HG02623 (cell line): ENCODE measurements around the gene POC1A.

Experiments
- ATAC-seq: cut with Tn5 transposase; IDR thresholded peaks from one replicate; pipeline ENCODE4 v1.9.1; 2021; ENCODE audit warnings: moderate library complexity; ENCODE audit not compliant: unreplicated experiment

Gene POC1A

DNA sequence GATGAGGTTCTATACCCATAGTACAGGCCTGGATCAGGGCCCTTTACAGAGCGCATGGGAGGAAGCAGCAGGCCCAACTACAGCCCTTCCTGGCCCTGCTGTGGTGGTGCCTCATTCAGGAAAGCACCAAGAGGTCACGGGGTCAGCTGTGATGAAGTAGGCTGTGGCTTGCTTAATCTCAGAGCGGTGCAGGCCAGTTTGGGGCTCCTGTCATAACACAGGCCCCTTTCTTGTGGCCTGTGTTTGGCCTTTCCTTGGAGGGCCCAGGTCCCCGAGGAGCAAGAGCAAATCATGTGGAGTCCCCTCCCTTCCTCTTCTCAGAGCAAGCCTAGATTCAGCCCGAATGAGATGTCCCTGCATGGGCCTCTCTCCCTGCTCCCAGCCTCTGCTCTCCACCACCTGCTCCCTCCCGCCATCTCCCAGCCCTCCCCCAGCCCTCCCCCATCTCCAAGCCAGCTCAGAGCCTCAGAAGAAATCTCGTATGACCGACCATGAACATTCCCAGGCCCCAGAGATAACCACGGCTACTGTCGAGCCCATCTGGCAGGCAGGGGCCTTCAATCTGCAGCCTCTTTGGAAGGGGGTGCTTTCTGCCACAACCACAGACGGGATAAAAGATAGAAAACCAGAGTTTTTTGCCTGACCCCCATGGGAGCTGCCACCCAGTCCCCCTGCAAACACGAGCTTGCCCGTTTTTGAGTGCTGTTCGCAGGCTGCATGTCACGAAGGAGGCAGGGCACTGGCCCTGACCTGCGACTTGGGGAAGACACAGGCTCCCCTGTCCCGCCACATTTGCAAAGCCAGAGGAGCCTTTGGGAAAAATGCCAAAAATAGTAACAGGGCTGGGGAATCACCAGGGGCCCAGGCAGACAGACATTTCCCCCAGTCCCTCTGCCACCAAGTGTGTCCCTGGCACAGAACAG lies 65.5 kb downstream of the POC1A start:
- no peak for ATAC-seq

DNA sequence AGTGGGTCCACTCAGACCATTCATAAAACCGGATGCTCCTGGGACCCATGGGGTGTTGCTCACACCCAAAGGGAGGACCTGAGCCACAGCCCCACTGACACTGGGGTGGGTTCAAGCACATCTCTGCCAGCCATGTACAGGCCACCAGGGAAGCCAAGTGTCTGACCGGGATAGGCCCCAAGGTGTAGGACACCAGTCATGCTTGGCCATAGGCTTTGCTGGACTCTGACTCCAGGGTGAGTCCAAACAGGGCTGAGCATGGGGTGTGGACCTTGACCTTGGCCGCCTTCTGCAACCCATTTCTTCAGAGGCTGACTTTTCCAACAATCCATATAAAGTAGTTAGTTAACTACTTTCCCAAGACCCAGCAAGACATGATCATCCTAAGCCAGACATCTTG lies 66.5 kb downstream of the POC1A start:
- ATAC-seq: no peak

DNA sequence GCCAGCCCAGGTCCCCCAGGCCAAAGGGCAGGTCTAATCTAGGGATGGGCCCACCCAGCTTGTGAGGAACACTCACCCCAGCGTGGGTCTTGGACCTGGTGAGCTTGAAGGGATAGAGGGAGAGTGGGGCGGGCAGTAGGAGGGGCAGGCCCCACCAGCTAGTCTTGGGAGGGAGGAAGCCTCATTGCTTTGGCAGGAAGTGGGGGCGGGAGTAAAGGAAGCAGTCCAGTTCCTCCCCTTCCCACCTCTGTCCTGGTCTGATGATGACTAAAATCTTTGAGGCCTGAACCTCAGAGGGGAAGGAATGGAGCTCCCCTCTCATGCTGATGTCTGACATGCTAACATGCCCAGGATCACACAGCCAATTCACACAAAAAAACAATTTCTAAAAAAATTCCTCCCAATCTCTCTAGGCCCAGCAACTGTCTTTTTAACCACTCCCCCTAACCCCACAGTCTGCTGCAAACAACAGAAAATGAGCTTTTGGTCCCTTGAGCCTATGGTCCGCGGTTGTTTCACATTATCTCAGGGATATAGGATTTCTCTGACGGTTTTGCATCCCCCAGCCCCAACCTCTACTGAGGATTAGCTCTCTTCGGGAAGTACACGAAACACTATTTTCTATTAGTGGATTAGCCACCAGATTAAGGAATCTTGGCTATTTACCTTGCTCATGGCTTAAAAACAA lies 67.1 kb downstream of the POC1A start:
- ATAC-seq: no peak

DNA sequence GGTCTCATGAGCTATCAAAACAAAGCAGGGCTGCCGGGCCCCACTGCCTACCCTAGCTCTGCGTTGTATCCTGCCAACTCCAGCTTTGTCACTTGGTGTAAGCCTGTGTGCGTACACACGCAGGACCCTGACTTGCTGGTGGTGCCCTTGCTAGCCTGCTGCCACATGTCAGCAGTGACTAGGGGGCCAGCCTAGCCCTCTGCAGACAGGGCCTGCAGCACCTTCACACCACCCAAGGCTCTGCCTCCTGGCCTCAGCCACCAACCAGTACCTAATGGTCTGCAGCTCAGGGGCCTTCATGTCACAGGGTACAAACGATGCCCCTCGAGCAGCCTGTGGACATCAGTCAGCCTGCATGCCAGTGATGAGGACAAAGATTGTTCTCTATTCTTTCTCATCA lies 67.8 kb downstream of the POC1A start:
- no peak for ATAC-seq

DNA sequence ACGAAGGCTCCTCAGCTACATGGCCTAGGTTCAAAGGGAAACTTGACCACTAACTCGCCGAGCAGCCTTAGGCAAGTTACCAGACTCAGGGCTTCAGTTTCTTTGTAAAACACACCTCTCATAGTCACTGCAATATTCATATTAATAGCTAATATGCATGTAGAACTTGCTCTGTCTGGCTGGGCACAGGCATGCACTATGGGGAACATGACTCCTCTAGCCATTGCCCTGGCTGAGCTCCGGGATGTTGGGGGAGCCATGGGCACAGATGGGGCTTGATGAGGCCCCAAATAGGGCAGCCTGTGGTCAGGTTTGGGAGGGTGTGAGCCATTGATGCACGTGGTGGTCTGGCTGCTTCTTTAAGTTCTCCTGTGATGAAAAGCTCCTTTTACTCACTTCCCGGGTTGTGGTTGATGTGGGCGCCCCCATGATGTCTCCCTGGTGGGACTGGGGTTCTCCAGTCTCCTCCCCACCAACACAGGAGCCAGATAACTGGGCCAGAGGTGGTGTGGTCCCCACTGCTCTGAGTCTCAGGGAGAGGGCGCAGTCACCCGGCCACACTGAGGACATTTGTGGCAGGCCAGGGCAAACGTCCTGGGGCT lies 68.4 kb downstream of the POC1A start:
- no peak for ATAC-seq

DNA sequence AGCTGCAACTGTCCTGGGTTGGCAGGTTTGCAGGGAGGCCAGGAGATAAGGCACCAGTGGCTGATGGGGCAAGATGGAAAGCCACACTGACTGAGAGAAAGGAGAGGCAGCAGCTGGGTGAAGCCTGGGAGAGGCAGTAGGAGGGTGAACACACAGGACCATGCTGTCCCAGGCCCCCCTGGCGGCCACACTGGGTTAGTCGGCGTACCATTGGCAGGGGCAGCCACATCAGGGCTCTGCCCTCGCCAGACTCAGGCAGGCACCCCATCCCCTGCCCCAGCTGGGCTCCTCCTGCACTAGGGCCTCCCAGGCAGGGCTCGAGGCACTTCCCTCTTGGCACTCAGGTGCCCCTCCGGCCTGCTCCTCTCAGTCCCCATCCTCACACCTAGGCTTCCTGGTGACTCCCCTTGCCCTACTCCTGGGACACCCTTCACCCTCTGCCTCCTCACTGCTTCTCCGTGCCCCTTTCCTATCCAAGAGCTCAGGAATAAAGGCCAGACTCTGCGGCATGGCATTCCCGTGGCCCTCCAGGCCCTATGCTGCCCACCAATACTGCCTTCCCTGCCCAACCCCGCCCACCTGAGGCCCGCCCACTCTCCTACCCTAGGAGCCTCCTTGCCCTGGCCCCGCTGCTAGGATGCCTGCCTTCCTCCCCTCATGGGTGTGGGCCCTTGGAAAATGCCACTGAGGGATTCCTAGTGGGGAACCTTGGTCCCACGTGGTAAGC lies 69.1 kb downstream of the POC1A start:
- ATAC-seq: no peak

DNA sequence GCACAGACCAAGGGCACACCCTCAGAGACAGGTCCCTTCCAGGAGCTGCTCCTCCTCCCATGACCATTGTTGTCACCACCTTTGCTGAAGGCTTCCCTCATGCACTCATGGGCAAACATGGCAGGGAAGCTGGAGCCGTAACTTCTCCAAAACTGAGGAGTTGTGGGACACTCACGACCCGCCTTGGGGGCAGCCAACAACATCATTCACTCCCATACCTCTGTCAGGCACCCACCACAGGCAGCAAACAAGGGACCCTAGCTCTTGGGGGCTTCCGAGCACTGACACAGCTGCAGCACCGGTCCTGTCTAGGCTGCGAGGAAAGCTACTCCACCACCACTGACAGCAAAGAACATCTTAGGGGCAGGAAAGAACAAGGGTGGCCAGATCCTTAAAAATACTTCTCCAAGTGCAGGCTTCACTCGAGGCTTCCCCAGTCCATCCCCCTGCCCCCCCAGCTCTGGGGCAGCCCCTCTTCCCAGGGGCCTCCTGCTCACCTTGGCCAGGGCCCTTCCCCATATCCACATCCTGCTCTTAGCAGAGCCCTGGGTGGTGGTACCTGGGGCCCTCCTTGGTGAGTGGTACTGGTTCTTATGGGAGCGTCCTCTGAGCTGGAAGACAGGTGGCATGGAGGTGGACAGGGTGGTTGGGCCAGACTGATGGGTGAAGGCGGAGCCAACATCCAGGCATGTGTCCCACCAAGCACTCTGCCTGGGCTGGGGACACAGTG lies 69.8 kb downstream of the POC1A start:
- no peak for ATAC-seq

DNA sequence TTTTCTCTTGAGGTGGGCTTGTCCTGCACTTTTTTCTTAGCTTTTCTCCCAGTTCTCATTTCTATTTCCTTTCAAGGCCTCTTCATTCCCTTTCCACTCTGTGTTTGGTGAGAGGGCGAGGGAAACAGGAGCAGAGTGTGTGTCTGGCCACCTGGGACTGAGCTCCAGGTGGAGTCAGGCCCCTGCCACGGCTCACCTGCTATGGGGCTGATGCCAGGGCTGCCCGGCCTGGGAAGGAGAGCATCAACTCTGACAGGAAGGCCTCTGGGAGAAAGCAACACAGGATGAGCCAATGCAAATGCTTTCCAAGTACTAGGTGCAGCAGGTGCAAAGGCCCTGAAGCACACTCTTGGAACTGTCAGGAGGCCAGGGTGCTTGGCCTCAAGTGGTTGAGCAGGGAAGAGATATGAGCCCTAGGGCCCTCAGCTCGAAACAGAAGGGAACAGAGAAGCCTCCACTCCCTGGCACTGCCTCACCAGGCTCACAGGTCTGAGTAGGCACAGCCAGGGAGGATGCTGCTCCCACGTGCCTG lies 70.6 kb downstream of the POC1A start:
- no peak for ATAC-seq

DNA sequence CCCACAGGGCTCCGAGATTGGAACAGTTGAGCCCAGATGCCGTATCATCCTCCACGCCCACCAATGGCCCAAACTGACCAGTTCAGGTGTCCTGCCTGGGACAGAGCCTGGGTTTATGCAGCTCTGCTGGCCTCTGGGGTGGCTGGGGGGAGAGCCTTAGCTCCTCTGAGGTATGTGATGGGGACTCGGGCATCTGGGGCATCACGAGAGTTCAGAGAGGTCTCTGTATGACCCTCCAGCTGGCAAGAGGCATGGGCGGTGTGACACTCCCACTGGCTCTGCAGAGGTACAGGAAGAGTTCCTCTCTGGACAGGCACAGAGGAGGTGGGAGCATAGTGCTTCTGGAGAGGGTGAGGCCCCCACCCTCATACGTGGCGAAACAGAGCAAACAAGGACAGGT lies 71.3 kb downstream of the POC1A start:
- no peak for ATAC-seq

DNA sequence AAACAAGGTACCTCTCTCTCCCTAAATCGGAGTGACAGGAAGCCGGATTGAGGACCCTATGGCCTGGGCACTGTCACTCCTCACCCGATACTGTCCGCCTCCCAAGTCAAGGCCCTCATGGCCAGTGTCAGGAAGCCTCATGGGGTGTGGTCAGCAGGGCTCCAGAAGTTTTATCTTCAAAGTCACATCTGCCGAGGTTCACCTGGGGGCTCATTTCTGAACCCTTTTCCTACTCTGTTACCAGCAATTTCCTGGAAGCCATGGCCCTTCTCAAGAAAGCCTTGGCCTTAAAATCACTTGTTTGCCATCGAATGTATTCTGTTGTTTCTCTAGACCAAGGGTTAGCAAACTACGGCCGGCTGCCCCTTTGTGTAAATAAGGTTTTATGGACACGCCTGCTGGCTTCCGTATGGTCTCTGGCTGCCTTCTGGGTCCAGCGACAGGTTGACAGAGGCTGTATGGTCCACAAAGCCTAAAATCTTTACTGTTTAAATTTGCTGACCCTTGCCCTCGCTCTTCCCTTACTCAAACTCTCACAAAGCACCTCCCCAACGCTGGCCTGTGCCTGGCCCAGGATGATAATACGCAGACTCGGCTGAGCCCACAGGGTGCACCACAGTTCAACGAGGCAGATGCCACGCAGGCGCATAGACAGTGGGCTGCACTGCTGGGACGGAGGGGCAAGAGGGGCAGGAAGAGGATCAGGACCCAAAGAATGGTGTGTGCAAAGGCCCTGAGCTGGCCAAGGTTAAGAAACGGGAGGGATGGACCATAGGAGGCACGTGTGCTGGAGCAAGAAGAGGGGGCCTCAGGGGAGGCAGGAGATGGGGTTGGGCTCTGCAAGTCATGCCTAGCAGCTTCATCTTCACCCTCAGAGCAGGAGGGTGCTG lies 73.1 kb downstream of the POC1A start:
- ATAC-seq: no peak

DNA sequence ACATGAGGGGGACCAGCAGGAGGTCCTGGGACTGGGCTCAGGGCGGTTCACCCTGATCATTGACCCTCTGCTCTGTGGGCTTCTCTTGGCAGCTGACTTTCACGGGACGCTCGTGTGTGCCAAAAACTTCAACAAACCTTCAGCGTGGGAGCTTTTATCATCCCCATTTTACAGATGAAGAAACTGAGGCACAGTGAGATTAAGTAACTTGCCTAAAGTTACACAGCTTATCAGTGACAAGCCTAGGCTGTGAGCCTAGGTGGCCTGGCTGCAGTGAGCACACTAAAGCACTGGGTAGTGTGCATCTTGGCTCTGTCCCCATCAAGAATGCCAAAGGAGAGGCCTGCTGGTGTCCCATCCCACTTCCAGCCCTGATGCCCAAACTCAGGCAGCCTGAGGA lies 74.3 kb downstream of the POC1A start:
- ATAC-seq: no peak

DNA sequence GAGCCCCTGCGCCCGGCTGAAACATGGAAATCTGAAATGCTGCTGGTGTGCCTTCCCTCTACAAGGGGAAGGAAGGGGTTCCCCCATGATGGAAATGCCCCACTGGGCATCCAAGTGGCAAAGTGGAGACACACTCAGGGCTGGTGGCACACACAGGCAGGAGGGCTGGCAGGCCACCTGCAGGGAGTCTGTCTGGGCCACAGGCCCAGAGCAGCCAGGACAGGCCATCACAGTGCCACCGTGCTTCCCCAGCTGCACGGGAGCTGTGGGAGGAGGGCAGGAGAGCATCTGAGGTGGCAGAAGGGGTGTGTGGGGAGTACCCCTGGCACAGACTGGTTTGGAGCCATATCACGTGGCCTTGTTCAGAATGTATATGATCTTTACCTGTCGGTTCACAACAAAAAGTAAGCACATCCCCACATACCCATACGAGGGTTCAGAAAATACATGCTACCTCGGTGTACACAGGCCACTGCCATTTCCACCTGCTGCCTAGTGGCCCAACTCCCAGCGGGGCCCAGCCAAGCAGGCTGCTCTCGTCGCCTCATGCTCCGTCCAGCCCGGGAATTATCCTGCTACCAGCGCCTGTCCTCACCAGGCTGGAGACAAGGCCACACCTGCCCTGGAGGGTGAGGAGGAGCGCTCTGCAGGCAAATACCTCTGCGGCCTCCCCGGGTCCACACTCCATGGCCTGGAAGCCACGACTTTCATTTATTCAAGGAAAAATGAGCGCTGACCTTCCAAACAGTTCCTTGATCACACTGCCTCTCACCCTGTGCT lies 75.3 kb downstream of the POC1A start:
- no peak for ATAC-seq

DNA sequence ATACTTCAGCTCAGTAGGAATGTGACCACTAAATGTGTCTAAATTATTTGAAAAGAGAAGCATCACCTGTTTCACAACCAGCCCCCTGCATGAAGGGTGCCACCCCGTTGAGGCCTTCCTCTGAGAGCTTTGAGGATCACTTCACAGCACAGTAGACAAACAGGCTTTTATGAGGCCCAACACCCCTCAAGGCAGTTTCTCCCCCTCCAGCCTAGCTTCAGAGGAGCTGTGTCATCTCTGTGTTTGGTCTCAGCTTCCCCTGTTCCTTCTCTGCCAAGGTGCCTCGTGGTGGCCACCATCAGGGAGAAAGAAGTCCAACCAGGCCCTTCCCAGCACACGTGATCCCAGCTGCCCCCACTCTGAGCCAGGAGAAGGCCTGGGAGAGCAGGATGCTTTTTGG lies 76.3 kb downstream of the POC1A start:
- ATAC-seq: no peak

DNA sequence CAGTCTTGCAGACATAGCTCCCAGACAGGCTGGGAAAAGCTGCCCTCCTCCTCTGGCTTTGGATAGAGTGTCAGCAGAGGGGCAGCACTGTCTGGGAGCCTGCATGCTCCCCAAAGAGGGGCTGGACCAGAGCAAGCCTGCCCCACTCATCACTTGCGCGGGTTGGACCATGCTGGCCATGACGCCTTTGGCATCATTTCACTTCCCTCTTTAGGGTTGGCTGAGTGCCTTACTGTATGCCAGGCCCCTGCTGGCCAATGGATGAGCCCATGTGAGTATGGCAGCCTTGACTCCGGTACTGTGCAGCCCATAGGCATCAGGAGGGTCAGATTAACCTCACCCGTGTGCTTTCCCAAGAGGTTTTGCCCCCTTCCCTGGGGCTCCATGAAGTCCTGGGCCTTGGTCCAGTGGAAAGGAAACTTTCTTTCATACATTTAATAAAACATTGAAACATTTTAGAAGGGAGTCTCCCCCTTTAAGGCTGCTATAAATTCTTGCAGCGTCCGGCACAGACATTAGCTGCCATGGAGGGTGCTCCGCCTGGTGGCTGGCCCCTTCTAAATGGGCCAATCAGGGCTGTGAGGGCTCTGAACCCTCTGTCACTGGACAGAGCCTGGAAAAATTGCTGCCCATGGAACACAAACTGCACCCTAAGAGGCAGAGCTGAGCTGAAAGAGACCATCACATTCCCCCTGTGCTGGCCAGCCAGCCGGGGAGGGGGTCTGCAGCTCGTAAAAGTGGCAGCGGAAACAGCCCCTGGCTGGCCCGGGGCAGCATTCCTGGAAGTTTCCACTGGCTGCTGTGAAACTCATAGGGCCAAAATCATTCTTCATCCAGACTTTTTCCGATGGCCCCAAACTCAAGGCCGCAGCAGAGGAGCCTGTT lies 77.1 kb downstream of the POC1A start:
- no peak for ATAC-seq

DNA sequence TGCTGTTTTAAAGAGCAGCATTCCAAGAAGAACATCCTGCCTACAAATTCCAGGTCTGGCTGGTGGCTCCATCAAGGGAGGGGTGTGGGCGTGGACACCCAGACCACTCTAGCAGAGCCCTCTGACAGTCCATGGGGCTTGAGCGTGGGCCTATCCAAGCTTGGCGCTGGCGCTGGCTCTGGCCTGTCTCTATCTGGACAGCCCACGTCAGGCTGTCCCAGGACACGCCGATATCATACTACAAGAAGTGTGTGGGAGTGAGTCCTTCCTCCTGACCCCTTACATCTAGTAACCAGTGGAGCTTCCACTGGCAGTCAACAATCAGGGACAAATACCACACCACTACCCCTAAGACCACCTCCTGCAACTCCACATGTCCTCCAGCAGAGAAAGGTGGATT lies 80.7 kb downstream of the POC1A start:
- ATAC-seq: no peak

DNA sequence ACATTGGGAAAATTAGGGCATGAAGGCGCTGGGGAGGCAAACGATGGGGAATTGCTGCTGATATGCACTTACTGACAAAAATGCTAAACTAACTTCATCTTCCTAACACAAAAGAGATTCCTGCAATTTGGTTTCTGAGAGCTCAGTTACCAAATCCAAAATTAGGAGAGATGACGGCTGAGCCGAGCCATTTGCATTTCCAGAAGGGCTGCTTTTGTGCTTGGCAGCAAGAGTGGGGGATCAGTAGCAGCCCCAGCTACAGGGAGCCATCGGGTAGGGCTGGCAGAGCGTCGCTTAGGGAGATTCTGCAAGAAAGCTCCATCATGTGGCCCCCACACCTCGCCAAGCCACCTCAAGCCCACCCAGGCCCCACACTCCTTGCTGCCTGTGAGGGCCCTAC lies 81.8 kb downstream of the POC1A start:
- no peak for ATAC-seq

DNA sequence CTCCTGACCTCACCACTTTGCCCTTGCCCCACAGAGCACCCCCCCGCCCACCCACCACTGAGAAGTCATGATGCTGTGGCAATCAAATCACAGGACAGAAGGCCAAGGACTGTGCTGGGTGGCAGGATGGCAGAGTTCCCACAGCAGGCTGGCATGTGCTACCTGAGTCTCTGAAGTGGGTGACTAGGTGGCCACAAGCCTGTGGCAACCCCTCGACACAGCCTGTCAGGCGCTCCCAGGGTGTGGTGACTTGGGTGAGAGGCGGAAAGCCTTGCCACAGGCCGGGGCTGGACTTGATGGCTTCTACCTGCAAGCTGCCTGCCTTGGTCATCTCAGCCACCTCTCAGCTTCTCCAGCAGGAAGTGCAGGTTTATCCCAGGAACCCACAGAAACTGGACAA lies 82.2 kb downstream of the POC1A start:
- ATAC-seq: no peak
